Left lung (tissue), 10 donors: ENCODE data around the gene EFNA5. TPM values are rescaled to one million over a fixed set of nuclear protein-coding genes. Genes with fewer than 3 reads are reported as not detected.

ENCODE experiments used
- ATAC-seq: fragments of 200-7000 bp; cut with Tn5 transposase; one replicate; pipeline ENCODE4 v1.9.1; 2020; ENCODE audit warnings: moderate library complexity
- DNase-seq, 4 donors: peaks; one replicate each; pipeline ENCODE4 v3.0.0-alpha.2; 2013 to 2020
- H3K27ac ChIP-seq, 2 donors: fragments of 200-600 bp; sonication (generic) in 1 of 2; one replicate each; pipeline versions ENCODE4 v1.5.0 to v1.8.0; 2020 to 2021
- H3K27me3 ChIP-seq, 2 donors: fragments of 200-600 bp; sonication (generic) in 1 of 2; one replicate each; pipeline versions ENCODE4 v1.5.0 to v1.8.0; 2020 to 2021
- H3K36me3 ChIP-seq, 2 donors: fragments of 200-600 bp; sonication (generic) in 1 of 2; one replicate each; pipeline versions ENCODE4 v1.5.0 to v1.8.0; 2020 to 2021
- H3K4me1 ChIP-seq, 2 donors: fragments of 200-600 bp; one replicate each; pipeline ENCODE4 v1.8.0; 2021
- H3K4me3 ChIP-seq, 2 donors: fragments of 200-600 bp; sonication (generic) in 1 of 2; one replicate each; pipeline versions ENCODE4 v1.5.0 to v1.8.0; 2020 to 2021; ENCODE audit warnings: mild to moderate bottlenecking in 1 of 2
- H3K9me3 ChIP-seq, 2 donors: fragments of 200-600 bp; sonication (generic) in 1 of 2; one replicate each; pipeline versions ENCODE4 v1.5.0 to v1.8.0; 2020 to 2021
- intact Hi-C, 2 donors: fragments of 100-400 bp; cut with DNase I; formaldehyde crosslinking; loops; one replicate each; pipeline versions ENCODE4 v1.11.2 to v1.14.2; 2022
- polyA plus RNA-seq, 6 donors: library from polyadenylated mRNA; unstranded; fragments of 120-200 nt; gene quantifications; one replicate each; pipeline ENCODE4 v1.2.1, GENCODE V29; 2013; ENCODE audit not compliant: insufficient read length in 6 of 6
- total RNA-seq, 2 donors: library from RNA; stranded (reverse); fragmentation: NEBNext Ultra II Directional; extraction: Animal tissue kit (Norgen Biotek cat#: 25700); gene quantifications; one replicate each; pipeline ENCODE4 v1.2.1, GENCODE V29; 2021
- TF ChIP-seq, protein P1 (sequence below), 2 donors: fragments of 200-600 bp; sonication (generic) in 1 of 2; IDR thresholded peaks; one replicate each; pipeline versions ENCODE4 v1.5.0 to v1.8.0; 2021; ENCODE audit warnings: antibody characterized with exemption in 2 of 2
- donor health status: DM: no; HTN: yes; CAD: no.
- donor health status: DM: no; HTN: no; CAD: no.

The EFNA5 gene
- total and polyA plus RNA-seq, 8 donors, result 8.8 to 28.3 (median 22.8) TPM

DNA sequence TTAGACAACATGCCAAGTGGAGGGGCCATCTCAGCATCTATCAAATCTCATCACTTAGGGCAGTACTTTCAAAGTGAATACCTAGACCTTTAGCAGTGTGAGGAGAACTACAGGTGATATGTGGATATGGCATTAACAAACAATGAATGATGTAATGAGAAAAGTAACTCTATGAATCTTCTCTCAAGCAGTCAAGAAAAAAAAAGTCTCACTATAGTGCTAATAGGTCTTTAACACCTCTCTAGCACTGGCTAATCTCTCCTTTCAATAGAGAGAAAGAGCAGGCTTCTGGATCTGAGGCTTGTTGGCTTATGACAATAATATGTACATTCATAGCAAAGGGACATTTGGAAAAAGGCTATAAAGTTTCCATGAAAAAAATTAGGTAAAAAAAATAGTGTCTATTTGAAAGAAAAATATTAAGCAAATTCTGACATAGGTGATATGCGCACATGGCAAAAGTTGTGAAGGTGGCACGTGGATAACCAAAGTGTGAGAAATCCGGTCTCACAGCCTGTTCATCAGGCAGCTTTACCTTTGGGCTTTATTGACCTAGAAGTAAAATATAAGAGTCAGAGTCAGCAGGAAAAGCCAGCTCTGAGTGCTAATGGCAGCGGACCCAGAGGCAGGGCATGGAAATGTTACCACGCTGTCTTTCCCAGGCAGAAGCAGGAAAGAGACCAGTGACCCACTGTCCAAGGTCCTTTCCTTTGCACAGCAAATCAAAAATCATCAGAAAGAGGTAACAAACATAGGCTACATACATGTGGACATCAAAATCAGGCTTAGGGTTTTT, 203.4 kb downstream of the EFNA5 start:
- intact Hi-C loops, result no loop called here

DNA sequence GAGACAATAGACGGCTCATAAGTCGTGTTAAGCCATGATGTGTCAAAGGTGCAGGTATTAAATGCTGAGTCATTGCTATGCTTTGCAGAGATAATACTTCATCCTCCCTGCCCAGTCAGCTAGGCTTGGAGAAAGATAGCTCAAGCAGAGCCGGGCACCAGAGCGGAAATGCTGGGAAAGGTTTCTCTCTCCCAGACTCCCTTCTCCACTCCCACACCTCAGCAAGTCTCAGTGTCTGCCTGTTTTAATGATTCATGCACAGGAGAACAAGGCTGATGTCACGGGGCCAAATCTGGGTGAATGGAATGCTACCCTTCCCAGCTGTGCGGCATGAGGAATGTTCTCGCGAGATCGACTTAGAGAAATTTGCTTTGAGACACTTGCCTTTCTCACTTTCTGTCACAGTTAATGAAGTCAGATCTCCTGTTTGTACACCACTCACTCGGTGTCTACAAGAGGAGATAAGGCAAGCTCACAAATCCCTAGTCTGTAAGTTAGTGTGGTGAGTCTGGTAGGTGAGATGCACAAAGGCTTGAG, 204.4 kb downstream of the EFNA5 start:
- ATAC-seq, result peak; percentile 30
- intact Hi-C loops, result no loop called here

More for the DNA sequence above, 203.4 kb downstream of the EFNA5 start:
- Histone ChIP-seq H3K36me3 (no peaks in the 10 kb centered on the region), H3K27me3 (no peaks in the 10 kb centered on the region), H3K4me1 (peaks cover 0 to 17% of the 10 kb centered on the region in 2 donors), H3K4me3 (no peak overlapping the region), H3K27ac (no peak overlapping the region), H3K9me3 (no peaks in the 10 kb centered on the region)
- ATAC-seq, result no peak
- DNase-seq, result no peak
- TF ChIP-seq, protein P1, sequence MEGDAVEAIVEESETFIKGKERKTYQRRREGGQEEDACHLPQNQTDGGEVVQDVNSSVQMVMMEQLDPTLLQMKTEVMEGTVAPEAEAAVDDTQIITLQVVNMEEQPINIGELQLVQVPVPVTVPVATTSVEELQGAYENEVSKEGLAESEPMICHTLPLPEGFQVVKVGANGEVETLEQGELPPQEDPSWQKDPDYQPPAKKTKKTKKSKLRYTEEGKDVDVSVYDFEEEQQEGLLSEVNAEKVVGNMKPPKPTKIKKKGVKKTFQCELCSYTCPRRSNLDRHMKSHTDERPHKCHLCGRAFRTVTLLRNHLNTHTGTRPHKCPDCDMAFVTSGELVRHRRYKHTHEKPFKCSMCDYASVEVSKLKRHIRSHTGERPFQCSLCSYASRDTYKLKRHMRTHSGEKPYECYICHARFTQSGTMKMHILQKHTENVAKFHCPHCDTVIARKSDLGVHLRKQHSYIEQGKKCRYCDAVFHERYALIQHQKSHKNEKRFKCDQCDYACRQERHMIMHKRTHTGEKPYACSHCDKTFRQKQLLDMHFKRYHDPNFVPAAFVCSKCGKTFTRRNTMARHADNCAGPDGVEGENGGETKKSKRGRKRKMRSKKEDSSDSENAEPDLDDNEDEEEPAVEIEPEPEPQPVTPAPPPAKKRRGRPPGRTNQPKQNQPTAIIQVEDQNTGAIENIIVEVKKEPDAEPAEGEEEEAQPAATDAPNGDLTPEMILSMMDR (IDR thresholded peaks at IDR 0.05), result no peak

DNA sequence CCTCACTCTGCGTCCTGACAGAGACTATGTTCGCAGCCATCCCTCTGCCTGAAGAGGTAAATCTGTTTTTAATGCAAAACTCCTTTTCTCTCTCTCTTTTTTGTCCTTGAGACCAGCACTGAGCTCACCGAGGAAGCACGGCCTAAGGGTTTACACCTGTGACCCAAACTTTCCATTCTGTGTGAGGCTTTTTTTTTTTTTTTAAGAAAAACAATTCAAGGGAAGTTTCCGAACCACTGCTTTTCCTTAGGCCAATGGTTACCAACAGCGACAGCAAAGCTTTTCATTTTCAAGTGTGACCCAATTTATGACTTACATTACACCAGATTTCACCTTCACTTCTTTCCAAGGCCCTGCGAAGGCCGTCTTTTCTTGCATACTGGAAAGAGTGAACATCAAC, 205.9 kb downstream of the EFNA5 start:
- Histone ChIP-seq H3K4me3 (no peak overlapping the region), H3K4me1 (peaks cover 0 to 14% of the 10 kb centered on the region in 2 donors), H3K36me3 (no peaks in the 10 kb centered on the region), H3K9me3 (no peaks in the 10 kb centered on the region), H3K27me3 (no peaks in the 10 kb centered on the region), H3K27ac (no peak overlapping the region)
- ATAC-seq (no peak), DNase-seq (no peak)
- intact Hi-C loops, result no loop called here
- TF ChIP-seq, protein P1 (IDR thresholded peaks at IDR 0.05), result no peak

More for the DNA sequence above, 204.4 kb downstream of the EFNA5 start:
- no peak overlapping the region for H3K27ac ChIP-seq
- TF ChIP-seq, protein P1 (IDR thresholded peaks at IDR 0.05), result no peak
- peaks cover 0 to 17% of the 10 kb centered on the region in 2 donors for H3K4me1 ChIP-seq
- no peak overlapping the region for H3K4me3 ChIP-seq
- H3K9me3 ChIP-seq, result no peaks in the 10 kb centered on the region
- no peaks in the 10 kb centered on the region for H3K36me3 ChIP-seq
- no peaks in the 10 kb centered on the region for H3K27me3 ChIP-seq
- no peak for DNase-seq

DNA sequence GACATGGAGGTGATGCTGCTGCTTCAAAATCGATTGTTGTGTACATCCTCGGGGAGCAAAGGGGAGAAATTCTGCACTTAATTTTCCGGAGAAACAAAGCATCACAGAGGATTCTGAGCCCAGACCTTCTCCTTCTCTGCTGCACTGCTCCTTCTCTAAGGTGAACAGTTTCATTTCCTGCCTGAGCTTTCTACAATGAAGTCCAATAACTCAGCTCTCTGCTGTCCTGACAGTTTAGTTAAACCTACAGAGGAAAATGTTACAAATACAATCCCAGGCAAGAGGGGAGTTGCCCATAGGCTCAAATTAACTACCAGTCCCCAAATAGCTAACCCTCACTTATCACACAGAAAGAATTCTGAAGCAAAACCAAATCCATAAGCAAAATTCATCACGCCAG, 206.3 kb downstream of the EFNA5 start:
- Histone ChIP-seq H3K4me3 (no peak overlapping the region), H3K36me3 (no peaks in the 10 kb centered on the region), H3K27ac (no peak overlapping the region), H3K4me1 (peaks cover 0 to 10% of the 10 kb centered on the region in 2 donors), H3K9me3 (no peaks in the 10 kb centered on the region), H3K27me3 (no peaks in the 10 kb centered on the region)
- TF ChIP-seq, protein P1 (IDR thresholded peaks at IDR 0.05), result no peak
- ATAC-seq, result no peak
- intact Hi-C loops, result no loop called here
- DNase-seq, result no peak

DNA sequence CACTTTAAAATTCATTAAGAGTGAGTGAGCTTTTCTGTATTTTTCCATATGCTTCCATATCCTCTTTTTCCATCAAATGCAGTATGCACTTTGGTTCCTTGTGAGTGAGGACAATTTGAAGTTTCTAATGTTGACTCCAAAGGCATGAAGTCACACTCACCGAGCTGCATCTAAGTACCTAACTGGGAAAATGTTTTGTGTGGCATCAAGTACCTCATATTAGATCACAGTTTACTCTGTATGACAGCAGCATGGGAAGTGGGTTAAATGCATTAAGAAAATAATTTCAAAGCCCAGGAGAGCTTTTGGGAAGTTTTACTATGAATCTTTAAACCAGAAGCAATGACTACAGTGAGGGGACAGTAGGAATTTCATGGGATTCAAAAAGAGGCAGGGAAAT, 207.0 kb downstream of the EFNA5 start:
- Histone ChIP-seq H3K4me3 (no peak overlapping the region), H3K27me3 (no peaks in the 10 kb centered on the region), H3K4me1 (peaks cover 0 to 4% of the 10 kb centered on the region in 2 donors), H3K27ac (no peak overlapping the region), H3K36me3 (no peaks in the 10 kb centered on the region), H3K9me3 (no peaks in the 10 kb centered on the region)
- TF ChIP-seq, protein P1 (IDR thresholded peaks at IDR 0.05), result no peak
- ATAC-seq (no peak), DNase-seq (no peak)
- intact Hi-C loops, result no loop called here
